Body of pancreas (tissue), 4 donors: ENCODE measurements around the gene NUBPL.

ENCODE experiments used
- CTCF ChIP-seq, 7 experiments: fragments of 450-650 bp in 4 of 7; fragments of 200-600 bp in 3 of 7; sonication (generic) in 3 of 7; IDR thresholded peaks; one replicate each; pipeline ENCODE4 v1.5.1; 2016 to 2019; ENCODE audit warnings: antibody characterized with exemption in 7 of 7
- POLR2A ChIP-seq, 3 donors: fragments of 450-650 bp; IDR thresholded peaks; one replicate each; pipeline ENCODE4 v1.6.1; 2016; ENCODE audit warnings: antibody characterized with exemption in 3 of 3, mild to moderate bottlenecking in 2 of 3

DNA sequence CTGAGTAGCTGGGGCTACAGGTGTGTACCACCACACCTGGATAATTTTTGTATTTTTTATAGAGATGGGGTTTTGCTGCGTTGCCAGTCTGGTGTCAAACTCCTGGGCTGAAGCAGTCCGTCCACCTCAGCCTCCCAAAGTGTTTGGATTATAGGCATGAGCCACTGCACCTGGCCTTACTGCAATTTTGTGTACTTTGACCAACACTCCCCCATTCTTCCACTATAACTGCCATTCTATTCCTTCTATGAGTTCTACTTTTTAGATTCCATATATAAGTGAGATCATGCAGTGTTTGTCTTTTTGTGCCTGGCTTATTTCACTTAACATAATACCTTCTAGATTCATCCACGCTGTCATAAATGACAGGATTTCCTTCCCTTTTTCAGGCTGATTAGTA, 199.1 kb downstream of the NUBPL start:
- TF ChIP-seq POLR2A (IDR thresholded peaks at IDR 0.05) (no peak), CTCF (IDR thresholded peaks at IDR 0.05) (no peak)
